Astrocyte (in vitro differentiated cells and primary cell): ENCODE measurements around the gene BMS1.

ENCODE experiments used
- CTCF ChIP-seq: IDR thresholded peaks from 2 replicates; pipeline ENCODE4 v1.5.1; 2011; ENCODE audit warnings: low read depth, mild to moderate bottlenecking, inconsistent platforms, low read length, moderate library complexity; ENCODE audit not compliant: insufficient read depth
- EZH2 ChIP-seq: IDR thresholded peaks from 2 replicates; pipeline ENCODE4 v1.6.1; 2012; ENCODE audit warnings: mild to moderate bottlenecking, low read length, inconsistent platforms; ENCODE audit not compliant: insufficient read depth

DNA sequence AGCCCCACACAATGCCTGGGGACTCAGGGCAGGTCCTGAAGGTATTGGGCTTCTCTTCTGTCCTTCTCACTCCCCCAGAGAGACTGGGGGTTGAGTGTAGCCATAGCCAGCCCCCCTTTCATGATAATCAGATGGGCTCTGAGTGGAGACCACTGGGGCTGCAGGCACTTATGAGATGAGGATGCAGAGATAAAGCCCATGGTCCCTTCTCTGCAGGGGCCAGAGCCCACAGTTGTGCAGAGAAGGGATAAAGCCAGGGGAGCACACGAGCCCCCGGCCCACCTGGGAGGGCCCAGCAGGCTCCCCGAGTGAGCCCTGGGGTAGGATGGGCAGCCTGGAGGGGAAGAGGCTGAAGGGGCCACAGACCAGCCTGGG, 96.2 kb downstream of the BMS1 start:
- TF ChIP-seq CTCF, result no peak
- TF ChIP-seq EZH2, result no peak
